ENCODE measurements around the gene TCOF1.
"Not testable (repeated sequence)": the region's sequence is repeated elsewhere in the genome, so short reads cannot be mapped to it uniquely, and the experiment has no call there.

The TCOF1 gene

GRCh38 chr5:150412319-150413175 lies 55.0 kb downstream of the TCOF1 start, which contains the start of gene CD74:
CD74 (minus strand) TSS chr5:150412910; CDS start chr5:150412749, 161 bp downstream.
- H3K4me3 ChIP-seq (ENCODE audit: low read depth, low read length) = peak within 1 kb of the TSS; percentile 86
- TF ChIP-seq, protein P1, sequence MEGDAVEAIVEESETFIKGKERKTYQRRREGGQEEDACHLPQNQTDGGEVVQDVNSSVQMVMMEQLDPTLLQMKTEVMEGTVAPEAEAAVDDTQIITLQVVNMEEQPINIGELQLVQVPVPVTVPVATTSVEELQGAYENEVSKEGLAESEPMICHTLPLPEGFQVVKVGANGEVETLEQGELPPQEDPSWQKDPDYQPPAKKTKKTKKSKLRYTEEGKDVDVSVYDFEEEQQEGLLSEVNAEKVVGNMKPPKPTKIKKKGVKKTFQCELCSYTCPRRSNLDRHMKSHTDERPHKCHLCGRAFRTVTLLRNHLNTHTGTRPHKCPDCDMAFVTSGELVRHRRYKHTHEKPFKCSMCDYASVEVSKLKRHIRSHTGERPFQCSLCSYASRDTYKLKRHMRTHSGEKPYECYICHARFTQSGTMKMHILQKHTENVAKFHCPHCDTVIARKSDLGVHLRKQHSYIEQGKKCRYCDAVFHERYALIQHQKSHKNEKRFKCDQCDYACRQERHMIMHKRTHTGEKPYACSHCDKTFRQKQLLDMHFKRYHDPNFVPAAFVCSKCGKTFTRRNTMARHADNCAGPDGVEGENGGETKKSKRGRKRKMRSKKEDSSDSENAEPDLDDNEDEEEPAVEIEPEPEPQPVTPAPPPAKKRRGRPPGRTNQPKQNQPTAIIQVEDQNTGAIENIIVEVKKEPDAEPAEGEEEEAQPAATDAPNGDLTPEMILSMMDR (IDR thresholded peaks at IDR 0.05; ENCODE audit: low read depth, low read length, missing control alignments) = no peak
- peak; percentile 98 for DNase-seq (ENCODE audit: low read depth)

DNA sequence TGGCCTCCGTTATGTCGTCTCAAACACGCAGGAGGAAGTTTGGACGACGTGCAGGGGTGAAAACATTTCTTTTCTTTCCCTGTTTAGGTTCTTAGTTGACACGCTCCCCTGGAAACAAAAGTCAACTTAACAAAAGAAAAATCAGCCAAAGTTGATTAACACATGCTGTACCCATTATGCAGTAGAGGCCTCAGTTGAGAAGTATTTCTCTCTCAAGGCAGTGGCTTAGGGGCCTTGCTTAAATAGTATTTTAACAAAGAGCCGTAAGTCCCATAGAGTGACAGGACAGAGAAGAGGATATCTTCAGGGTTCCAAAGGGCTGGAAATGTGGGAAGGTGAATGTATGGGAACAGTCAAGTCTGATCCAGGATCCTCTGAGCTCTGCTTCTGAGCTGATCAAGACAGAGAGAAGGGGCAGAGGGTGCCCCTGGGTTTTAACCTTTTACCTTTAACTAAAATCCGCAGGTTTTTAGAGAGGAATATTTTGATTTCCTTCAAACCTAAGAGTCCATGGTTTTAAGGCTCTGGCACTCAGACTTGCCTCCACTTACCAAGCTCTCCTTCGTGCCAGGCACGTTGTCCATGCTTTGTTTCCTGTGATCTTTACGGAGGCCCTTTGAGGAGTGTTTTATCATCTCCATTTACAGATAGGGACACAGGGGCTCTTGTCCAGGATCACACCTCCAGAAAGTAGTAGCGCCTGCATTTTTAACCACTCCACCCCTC lies 55.8 kb downstream of the TCOF1 start:
- TF ChIP-seq, protein P1 (IDR thresholded peaks at IDR 0.05; ENCODE audit: low read depth, low read length, missing control alignments) = no peak
- DNase-seq (ENCODE audit: low read depth) = no peak
- peak overlapping the region; percentile 15 for H3K4me3 ChIP-seq (ENCODE audit: low read depth, low read length)

DNA sequence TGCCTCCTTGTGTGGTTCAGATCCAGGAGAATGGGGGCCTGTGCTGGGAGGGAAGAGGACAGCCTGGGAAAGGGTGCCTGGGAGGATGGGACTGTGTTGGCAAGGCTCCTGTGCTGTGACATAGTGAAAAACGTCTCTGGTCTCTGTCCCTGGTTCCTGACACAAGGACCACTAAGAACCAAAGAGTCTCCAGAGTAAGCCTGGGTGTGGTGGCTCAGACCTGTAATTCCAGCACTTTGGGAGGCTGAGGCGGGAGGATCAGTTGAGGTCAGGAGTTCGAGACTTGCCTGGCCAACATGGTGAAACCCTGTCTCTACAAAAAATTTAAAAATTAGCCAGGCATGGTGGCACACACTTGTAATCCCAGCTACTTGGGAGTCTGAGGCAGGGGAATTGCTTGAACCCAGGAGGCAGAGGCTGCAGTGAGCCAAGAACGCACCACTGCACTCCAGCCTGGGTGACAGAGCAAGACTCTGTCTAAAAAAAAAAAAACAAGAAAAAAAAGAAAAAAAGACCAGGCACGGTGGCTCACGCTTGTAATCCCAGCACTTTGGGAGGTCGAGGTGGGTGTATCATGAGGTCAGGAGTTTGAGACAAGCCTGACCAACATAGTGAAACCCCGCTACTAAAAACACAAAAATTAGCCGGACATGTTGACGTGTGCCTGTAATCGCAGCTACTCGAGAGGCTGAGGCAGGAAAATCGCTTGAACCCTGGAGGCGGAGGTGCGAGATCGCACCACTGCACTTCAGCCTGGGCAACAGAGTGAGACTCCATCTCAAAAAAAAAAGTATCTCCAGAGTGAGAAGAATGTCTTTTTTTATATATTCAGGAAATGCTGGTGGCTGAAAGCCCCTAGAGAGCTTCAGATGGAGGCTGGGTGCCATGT lies 56.6 kb downstream of the TCOF1 start:
- H3K4me3 ChIP-seq (ENCODE audit: low read depth, low read length) = peak overlapping the region; percentile 5
- DNase-seq (ENCODE audit: low read depth) = not testable (repeated sequence)

DNA sequence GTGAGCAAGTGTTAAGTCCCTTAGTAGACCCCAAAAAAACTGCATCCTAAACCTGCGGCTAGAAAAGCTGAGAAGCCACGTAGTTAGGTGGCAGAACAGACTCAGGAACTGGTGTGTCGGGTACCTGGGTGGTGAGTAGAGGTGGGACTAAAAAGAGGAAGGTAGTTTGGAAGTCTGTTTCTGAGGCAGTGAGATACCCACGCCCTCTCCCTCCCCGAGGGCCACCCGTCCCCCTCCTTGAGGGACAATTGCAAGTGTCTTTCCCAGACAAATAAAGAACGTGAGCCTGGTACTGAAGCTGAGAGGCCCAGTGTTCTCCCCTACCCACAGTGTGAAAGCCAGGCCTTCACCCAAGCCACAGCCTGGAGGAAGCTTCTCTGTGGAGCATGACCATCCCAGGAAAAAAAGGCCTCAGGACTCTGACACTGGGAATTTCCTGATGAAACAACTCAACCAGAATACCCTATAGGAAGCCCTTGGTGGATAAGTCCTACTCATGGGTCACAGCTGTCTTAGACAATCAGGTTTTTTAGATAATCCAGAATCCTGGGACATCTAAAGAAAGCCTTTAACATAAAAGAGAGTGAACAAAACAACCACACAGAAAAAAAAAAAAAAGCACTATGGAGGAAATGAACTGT lies 62.3 kb downstream of the TCOF1 start:
- TF ChIP-seq, protein P1 (IDR thresholded peaks at IDR 0.05; ENCODE audit: low read depth, low read length, missing control alignments) = no peak
- no peak overlapping the region for H3K4me3 ChIP-seq (ENCODE audit: low read depth, low read length)
- no peak for DNase-seq (ENCODE audit: low read depth)

- no peak for DNase-seq (ENCODE audit: low read depth)
- TF ChIP-seq, protein P1 (IDR thresholded peaks at IDR 0.05; ENCODE audit: low read depth, low read length, missing control alignments) = no peak
- H3K4me3 ChIP-seq (ENCODE audit: low read depth, low read length) = no peak overlapping the region
Measured at GRCh38 chr5:150422075-150422474, 64.6 kb downstream of the TCOF1 start.

- H3K4me3 ChIP-seq (ENCODE audit: low read depth, low read length) = no peak overlapping the region
- TF ChIP-seq, protein P1 (IDR thresholded peaks at IDR 0.05; ENCODE audit: low read depth, low read length, missing control alignments) = no peak
- no peak for DNase-seq (ENCODE audit: low read depth)
Measured at GRCh38 chr5:150422758-150423157, 65.3 kb downstream of the TCOF1 start.

DNA sequence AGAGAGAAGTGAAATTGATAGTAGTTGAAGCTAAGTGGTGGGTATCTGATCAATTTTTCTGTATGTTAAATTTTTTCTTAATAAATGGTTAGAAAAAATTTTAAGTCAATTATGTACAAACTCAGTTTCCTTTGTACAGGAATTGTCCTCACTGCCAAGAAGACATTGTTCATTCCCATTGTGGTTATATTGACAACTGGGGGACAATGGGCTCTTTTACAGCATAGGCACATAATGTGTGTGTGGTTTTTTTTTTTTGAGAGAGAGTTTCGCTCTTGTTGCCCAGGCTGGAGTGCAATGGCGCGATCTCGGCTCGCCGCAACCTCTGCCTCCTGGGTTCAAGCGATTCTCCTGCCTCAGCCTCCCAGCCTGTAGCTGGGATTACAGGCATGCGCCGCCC lies 68.7 kb downstream of the TCOF1 start:
- not testable (repeated sequence) for H3K4me3 ChIP-seq (ENCODE audit: low read depth, low read length); DNase-seq (ENCODE audit: low read depth)
